ENCODE measurements around the gene ARHGEF28.

DNA sequence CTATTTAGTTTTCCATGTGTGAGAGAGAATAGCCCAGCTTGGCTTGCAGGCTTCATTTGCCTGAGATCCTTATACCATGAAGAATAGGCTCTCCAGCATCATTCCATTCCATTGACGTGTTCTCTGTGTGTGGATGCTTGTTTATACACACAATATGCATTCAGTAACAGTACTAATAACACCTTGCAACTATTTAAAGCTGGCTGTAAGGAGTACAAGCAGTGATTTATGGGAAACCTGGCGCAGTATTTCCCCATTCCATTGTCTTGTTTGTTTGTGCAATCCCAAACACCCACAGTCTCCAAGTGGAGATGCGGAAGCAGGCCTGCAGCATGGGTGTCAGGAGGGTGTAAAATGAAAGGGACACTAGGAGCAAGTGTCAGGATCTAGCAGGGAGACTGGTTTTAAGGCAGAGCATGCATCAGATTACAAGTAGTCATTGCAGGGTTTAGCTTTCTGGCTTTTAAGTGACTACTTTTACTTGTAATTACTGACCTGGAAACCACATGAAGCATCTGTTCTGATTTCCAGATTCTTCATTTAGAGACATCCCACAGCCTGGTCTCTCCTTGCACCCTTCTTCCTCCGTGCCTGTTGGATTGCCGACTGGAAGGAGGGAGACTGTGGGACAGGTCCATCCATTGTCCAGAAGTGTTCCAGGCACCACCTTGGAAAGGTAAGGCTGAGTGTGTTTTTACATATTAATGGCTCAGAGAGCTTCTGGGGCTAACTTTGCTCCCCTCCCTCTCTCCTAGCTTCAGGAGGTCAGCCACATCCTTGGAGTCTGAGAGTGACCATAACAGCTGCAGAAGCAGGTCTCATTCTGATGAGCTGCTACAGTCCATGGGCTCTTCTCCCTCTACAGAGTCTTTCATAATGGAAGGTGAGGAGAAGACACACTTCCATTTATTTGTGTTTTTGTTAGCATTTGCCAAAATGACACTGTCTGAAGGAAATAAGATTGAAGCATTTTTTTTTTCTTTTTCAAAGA lies 241.6 kb downstream of the ARHGEF28 start:
- TF ChIP-seq, protein P1, sequence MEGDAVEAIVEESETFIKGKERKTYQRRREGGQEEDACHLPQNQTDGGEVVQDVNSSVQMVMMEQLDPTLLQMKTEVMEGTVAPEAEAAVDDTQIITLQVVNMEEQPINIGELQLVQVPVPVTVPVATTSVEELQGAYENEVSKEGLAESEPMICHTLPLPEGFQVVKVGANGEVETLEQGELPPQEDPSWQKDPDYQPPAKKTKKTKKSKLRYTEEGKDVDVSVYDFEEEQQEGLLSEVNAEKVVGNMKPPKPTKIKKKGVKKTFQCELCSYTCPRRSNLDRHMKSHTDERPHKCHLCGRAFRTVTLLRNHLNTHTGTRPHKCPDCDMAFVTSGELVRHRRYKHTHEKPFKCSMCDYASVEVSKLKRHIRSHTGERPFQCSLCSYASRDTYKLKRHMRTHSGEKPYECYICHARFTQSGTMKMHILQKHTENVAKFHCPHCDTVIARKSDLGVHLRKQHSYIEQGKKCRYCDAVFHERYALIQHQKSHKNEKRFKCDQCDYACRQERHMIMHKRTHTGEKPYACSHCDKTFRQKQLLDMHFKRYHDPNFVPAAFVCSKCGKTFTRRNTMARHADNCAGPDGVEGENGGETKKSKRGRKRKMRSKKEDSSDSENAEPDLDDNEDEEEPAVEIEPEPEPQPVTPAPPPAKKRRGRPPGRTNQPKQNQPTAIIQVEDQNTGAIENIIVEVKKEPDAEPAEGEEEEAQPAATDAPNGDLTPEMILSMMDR (IDR thresholded peaks at IDR 0.05; ENCODE audit: low read length) = no peak
- no peak for TF ChIP-seq EZH2 (optimal IDR thresholded peaks at IDR 0.05; ENCODE audit: low read depth, low read length)
